HG02970 (cell line): Measurements from ENCODE around the gene PDIA4.

Experiments
- ATAC-seq: cut with Tn5 transposase; IDR thresholded peaks from one replicate; pipeline ENCODE4 v1.9.1; 2021; ENCODE audit warnings: mild to moderate bottlenecking, moderate library complexity, moderate number of reproducible peaks; ENCODE audit not compliant: unreplicated experiment, low FRiP score

Gene PDIA4

GRCh38 chr7:148978091-148978490 is 50.2 kb downstream of the PDIA4 start:
- no peak for ATAC-seq

DNA sequence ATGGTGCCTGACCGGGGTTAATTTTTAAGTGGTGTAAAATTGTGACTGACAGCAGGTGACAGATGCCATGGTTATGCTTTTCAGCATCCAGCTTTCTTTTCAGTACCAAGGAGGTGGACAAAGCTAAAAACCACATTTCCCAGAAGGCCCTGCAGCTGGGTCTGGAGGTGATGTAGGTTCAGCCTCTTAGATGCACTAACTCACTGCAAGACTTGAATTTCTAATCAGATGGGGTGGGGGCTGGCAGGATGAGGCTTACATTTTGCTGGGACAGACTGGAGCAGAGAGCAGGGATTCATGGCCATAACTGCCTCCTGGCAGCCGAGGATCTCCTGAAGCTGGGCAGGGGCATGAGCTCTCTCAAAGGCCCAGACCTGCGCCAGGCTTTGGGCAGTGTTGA is 52.4 kb downstream of the PDIA4 start:
- no peak for ATAC-seq

DNA sequence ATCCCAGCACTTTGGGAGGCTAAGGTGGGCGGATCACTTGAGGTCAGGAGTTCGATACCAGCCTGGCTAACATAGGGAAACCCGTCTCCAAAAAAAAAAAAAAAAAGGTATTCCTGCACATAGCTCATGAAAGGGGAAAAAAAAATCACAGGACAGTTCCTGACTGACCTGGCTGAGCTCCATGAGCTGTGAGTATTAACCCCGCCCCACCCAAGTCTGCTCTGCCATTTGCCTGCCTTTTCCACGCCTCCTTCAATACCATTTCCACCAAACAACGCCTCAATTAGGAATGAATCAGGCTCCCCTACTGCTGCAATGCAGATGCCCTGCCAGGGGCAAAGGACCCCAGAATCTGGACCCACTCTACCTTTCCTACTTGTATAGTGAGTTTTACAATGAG is 55.0 kb downstream of the PDIA4 start:
- no peak for ATAC-seq

- ATAC-seq, result no peak
Measured at GRCh38 chr7:148972375-148972774, 55.9 kb downstream of the PDIA4 start.

DNA sequence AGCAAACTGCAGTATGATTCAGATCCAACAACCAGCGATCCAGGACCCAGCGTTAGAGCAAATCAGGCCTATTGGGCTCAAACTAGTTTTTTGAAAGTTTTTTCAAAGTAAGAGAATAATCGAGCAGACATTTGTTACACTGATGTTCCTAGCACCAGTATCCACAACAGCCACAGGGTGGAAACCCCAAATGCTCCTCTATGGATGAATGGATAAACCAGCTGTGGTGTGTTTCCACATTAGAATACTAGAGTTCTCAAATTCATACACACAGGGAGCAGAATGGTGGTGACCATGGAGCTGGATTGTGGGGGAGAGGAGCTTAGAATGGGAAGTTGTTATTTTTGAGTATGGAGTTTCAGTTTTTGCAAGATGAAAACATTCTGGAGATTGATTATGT is 60.7 kb downstream of the PDIA4 start:
- ATAC-seq, result no peak

DNA sequence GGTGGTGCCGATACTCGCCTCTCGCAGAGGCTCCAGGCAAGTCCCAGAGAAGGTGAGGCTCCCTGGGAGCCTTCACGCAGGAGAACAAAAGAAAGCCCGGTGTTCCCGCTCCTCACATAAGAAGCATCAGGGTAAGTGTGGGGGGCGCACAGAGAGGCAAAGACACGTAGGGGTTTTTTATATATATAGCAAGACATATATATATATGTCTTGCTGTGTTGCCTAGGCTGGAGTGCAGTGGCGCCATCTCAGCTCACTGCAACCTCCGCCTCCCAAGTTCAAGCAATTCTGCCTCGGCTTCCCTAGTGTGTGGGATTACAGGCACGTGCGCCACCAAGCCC is 61.3 kb downstream of the PDIA4 start:
- no peak for ATAC-seq

DNA sequence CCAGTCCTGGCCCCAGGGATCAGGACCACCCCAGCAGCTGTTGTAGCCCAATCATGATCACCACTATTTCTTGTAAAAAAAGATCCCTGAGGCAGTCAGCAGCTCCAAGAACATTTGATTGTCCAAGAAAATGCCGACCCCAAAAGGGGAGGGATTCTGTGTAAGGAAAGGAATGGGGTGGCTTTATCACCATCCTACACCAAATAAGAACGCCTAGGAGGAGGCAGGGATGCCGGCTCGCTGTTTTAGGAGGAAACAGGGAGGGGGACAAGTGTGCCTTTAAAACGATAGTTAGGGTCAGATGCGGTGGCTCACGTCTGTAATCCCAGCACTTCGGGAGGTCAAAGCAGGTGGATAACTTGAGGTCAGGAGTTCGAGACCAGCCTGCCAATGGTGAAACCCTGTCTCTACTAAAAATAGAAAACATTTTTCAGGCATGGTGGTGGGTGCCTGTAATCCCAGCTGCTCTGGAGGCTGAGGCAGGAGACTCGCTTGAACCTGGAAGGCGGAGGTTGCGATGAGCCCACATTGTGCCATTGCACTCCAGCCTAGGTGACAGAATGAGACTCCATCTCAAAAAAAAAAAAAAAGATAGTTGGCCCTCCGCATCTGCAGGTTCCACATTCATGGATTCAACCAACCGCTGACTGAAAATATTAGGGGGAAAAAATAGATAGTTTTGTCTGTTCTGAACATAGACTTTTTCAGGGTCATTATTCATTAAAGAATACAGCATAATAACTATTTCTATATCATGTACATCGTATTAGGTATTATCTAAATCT is 63.6 kb downstream of the PDIA4 start:
- no peak for ATAC-seq

DNA sequence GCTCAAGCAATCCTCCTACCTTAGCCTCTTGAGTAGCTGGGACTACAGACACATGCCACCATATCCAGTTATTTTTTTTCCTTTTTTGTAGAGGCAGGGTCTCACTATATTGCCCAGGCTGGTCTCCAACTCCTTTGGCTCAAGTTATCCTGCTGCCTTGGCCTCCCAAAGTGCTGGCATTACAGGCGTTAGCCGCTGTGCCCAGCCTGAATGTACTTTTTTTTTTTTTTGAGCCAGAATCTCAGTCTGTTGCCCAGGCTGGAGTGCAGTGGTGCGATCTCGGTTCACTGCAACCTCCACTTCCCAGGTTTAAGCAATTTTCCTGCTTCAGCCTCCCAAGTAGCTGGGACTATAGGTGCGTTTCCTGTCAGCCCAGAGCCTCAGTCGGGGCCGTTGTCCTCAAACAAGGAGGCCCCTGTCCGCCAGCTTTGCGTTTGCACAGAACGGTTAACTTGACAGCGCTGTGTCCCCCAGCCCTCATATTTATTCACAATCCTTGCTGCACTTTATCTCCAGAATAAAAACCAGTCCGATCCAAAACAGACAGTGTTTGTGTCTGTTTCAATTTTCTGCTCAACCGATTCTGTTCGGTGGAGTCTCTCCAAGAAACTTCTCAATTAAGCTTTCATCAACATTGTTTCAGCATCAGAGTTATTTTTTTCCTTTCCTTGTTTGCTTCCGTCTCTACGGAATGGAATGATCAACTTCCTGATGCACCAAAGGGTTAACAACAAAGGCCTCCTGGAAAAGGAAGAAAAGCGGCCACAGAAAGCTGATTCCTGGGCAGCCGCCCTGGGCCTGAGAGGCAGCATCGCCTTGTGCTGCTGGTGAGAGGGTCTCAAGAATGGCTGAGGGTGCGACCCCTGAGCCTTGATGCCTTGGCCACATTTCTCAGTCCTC is 64.5 kb downstream of the PDIA4 start:
- no peak for ATAC-seq

DNA sequence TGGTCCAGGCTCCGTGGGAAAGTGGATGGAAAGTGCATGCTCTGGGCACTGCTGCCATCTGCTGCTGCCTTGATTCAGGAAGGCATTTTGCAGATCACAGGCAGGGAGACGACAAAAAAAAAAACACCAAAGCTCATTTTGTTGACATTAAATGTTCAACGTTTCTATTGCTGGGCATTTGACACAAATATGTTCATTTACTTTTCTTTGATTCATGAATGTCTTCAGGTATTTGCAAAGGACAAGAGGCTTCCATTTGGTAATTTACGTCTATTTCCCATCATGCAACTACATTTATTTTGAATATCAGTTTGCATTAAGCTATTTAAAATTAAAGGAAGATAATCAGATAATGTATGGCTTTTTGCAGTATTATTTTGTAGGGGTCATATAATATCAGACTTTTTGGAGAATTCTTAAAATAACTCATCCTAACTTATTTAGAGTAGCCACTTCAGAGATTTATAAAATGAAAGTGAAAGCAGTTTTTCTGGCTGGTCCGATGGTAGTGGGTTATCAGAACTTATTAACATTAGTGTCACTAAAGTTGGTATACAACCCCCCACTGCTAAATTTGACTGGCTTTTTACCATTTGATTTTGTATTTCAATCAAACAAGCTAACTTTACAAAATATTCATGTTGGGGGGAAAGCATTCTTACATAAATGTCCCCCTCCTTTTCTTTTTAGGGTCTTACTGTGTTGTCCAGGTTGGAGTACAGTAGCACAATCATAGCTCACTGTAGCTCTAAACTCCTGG is 65.3 kb downstream of the PDIA4 start:
- ATAC-seq, result no peak

DNA sequence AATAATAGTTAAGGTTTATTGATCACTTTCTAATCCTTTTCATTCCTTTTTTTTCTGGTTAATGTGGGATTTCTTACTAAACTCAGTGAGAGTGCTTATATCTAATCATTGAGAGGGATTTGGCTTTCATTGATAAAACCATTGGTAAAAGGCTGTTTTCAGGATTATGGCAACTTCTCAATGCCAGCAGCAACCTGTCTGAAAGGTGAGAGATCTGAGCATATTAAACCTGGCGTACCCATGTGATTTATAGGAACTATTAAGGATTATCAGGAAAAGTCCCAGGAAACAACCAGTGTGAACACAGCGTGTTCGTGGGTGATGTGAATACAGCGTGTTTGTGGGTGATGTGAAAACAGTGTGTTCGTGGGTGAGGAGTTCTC is 65.9 kb downstream of the PDIA4 start:
- no peak for ATAC-seq

DNA sequence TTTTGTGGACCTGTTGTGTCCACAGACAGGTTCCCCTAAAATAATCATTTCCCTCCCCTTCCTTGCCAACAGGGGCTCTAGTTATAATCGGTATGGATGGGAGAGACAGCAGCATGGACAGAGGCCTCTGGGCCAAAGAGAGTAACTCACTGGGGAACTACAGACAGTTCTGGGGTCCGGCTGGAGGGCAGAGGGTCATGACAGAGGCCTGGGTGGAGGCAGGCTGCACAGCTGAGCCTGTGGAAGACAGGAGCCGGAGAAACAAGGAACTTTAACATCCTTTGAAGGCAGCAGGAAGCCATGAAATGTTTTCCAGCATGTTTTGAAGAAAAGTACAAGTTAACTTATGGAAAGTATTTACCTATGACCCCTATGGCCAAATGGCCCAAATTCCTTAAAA is 68.6 kb downstream of the PDIA4 start:
- no peak for ATAC-seq

DNA sequence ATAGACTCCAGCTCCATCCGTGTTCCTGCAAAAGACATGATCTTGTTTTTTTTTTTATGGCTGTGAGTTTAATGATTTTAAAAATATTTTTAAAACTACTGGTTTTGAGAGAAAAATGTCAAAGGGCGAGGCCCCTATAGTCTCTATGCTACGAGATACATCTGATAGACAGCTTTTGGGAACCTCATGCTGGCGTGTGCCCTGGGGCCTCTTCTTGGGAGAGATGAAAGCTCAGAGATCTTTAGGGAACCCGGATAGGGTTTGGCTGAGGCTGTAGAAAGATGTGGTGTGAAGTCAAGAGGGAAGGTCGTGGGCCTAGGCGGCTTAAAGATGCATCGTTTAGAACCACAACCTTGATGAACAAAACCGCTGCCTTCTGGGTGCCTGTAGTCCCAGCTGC is 70.2 kb downstream of the PDIA4 start:
- ATAC-seq, result no peak

DNA sequence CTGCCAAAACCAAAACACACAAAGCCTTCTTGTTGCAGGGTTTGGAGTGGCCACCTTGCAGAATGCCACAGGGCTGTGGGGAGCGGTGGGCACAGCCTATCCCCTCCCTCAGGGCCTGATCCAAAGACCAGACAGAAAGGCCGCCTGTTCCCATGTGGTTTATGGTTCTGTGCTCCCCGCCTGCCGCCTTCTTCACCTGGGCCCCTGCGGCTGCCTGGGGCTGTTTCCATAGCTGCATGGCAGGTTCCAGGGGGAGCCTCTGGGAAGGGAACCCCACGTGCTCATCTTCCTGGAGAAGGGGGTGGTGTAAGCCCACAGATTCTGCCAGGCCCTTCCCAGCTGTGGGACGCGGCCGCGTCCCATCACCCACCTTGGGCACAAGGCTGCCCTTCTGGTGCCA is 73.5 kb downstream of the PDIA4 start:
- no peak for ATAC-seq

GRCh38 chr7:148953676-148954075 is 74.6 kb downstream of the PDIA4 start:
- no peak for ATAC-seq
